GM23248 (cell line): ENCODE measurements around the gene NCL.

Experiments
- EZH2 ChIP-seq: fragments of 200-600 bp; sonication (generic); IDR thresholded peaks from 2 replicates; pipeline ENCODE4 v1.6.1; 2018; ENCODE audit warnings: antibody characterized with exemption, mild to moderate bottlenecking; ENCODE audit not compliant: insufficient read depth, poor library complexity, severe bottlenecking
- EZH2phosphoT487 ChIP-seq: fragments of 200-600 bp; sonication (generic); IDR thresholded peaks from 2 replicates; pipeline ENCODE4 v1.6.1; 2018; ENCODE audit warnings: antibody characterized with exemption, moderate library complexity, mild to moderate bottlenecking, low read depth; ENCODE audit not compliant: insufficient read depth

DNA sequence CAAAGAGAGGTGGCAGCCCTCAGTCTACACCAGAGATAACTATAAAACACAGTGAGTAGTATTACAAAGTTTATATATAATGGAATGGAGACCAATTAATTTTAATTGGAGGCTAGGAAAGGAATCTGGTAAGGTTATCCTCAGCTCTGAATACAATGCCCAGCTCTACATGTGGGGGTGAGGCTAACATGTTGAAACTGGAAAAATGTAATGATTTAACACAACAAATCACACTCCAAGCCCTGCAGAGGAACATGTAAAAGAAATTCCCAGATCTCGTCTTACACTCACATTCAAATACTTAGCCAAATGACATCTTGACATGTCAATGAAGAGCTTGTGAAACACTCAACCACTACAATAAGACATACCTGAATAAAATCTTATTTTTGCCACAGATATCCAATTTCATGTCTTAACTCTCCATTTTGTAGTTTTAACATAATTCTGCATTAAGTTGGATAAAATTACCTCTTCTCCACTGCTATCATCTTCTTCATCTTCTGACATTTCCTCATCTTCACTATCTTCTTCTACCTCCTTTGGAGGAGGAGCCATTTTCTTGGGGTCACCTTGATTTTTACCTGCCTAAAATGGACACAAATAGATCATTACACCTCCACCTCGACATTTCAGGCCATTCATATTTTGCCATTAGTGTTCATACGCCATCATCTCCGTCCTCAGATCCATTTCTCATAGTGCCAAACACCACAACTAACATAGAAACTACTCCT is 1.4 kb downstream of the NCL start:
- no peak for TF ChIP-seq EZH2
- no peak for TF ChIP-seq EZH2phosphoT487
